Mammary epithelial cell (primary cell): Measurements from ENCODE around the gene ELFN1.
A peak's percentile ranks its signal among the peaks of the same experiment; 100 is the strongest.

Experiments
- EZH2 ChIP-seq: IDR thresholded peaks from 2 replicates; pipeline ENCODE4 v1.6.1; 2012; ENCODE audit warnings: low read length, inconsistent platforms, borderline replicate concordance
- TF ChIP-seq, protein P1 (sequence below), 2 donors: IDR thresholded peaks in 1 of 2; conservative IDR thresholded peaks in 1 of 2; 2 replicates each; pipeline ENCODE4 v1.5.1; 2011 to 2012; ENCODE audit warnings: inconsistent platforms in 2 of 2, low read length in 2 of 2, mild to moderate bottlenecking in 2 of 2, control low read depth in 1 of 2, low read depth in 1 of 2; ENCODE audit not compliant: insufficient read depth in 1 of 2; ENCODE audit errors: extremely low read depth in 1 of 2

GRCh38 chr7:1758028-1758858 is 88.2 kb downstream of the ELFN1 start:
- TF ChIP-seq, protein P1, sequence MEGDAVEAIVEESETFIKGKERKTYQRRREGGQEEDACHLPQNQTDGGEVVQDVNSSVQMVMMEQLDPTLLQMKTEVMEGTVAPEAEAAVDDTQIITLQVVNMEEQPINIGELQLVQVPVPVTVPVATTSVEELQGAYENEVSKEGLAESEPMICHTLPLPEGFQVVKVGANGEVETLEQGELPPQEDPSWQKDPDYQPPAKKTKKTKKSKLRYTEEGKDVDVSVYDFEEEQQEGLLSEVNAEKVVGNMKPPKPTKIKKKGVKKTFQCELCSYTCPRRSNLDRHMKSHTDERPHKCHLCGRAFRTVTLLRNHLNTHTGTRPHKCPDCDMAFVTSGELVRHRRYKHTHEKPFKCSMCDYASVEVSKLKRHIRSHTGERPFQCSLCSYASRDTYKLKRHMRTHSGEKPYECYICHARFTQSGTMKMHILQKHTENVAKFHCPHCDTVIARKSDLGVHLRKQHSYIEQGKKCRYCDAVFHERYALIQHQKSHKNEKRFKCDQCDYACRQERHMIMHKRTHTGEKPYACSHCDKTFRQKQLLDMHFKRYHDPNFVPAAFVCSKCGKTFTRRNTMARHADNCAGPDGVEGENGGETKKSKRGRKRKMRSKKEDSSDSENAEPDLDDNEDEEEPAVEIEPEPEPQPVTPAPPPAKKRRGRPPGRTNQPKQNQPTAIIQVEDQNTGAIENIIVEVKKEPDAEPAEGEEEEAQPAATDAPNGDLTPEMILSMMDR (conservative IDR thresholded peaks at IDR 0.05 in 1 of 2, IDR thresholded peaks at IDR 0.05 in 1 of 2; ENCODE audit: extremely low read depth in 1 of 2, insufficient read depth in 1 of 2, low read depth in 1 of 2, low read length in 2 of 2) = peak in 1 of 2 donors; percentile 43
- TF ChIP-seq EZH2 = no peak
